SK-N-MC (cell line): ENCODE measurements around the gene ABTB2.
"Not testable (repeated sequence)": the region's sequence is repeated elsewhere in the genome, so short reads cannot be mapped to it uniquely, and the experiment has no call there.

Source experiments
- DNase-seq: peaks from one replicate; pipeline ENCODE4 v3.0.0-alpha.2; 2011; ENCODE audit warnings: low read depth, low spot score
- H3K27ac ChIP-seq: fragments of 200-600 bp; sonication (generic); 2 replicates; pipeline ENCODE4 v1.5.1; 2016; ENCODE audit warnings: mixed run types
- H3K36me3 ChIP-seq: fragments of 200-600 bp; sonication (generic); 2 replicates; pipeline ENCODE4 v1.6.1; 2017; ENCODE audit warnings: antibody characterized with exemption, low read length, mixed read lengths; ENCODE audit not compliant: insufficient read depth
- H3K4me3 ChIP-seq: fragments of 200-600 bp; sonication (generic); 2 replicates; pipeline ENCODE4 v1.5.1; 2016
- H3K9ac ChIP-seq: fragments of 200-600 bp; sonication (generic); 2 replicates; pipeline ENCODE4 v1.8.0; 2017; ENCODE audit warnings: mixed run types, mixed read lengths; ENCODE audit not compliant: insufficient read length
- H3K9me3 ChIP-seq: fragments of 200-600 bp; sonication (generic); 2 replicates; pipeline ENCODE4 v1.6.1; 2017; ENCODE audit warnings: low read depth, mild to moderate bottlenecking, antibody characterized with exemption, low read length, moderate library complexity, mixed read lengths
- EZH2 ChIP-seq: fragments of 200-600 bp; sonication (generic); IDR thresholded peaks from one replicate; pipeline ENCODE4 v1.6.1; 2017; ENCODE audit warnings: antibody characterized with exemption
- FOXP2 ChIP-seq: optimal IDR thresholded peaks from 2 replicates; pipeline ENCODE3; 2011; ENCODE audit warnings: mild to moderate bottlenecking, moderate library complexity; ENCODE audit not compliant: insufficient read depth; ENCODE audit errors: extremely low read length, control extremely low read depth
- POLR2AphosphoS5 ChIP-seq: IDR thresholded peaks from 2 replicates; pipeline ENCODE4 v1.6.1; 2012; ENCODE audit warnings: mild to moderate bottlenecking, low read depth, low read length, borderline replicate concordance

The ABTB2 gene

GRCh38 chr11:34226210-34226609, 131.6 kb downstream of the ABTB2 start:
- TF ChIP-seq EZH2 (no peak), POLR2AphosphoS5 (no peak), FOXP2 (no peak)
- H3K9me3 ChIP-seq = no peaks in the 10 kb centered on the region
- H3K9ac ChIP-seq = no peak overlapping the region
- no peak overlapping the region for H3K4me3 ChIP-seq
- H3K36me3 ChIP-seq = no peaks in the 10 kb centered on the region
- DNase-seq = no peak
- H3K27ac ChIP-seq = no peak overlapping the region

GRCh38 chr11:34225091-34225490, 132.7 kb downstream of the ABTB2 start:
- no peak overlapping the region for H3K9ac ChIP-seq
- DNase-seq = no peak
- TF ChIP-seq POLR2AphosphoS5 = no peak
- TF ChIP-seq FOXP2 = no peak
- TF ChIP-seq EZH2 = no peak
- no peaks in the 10 kb centered on the region for H3K36me3 ChIP-seq
- H3K27ac ChIP-seq = no peak overlapping the region
- no peaks in the 10 kb centered on the region for H3K9me3 ChIP-seq
- no peak overlapping the region for H3K4me3 ChIP-seq

- no peak for TF ChIP-seq FOXP2
- no peak for TF ChIP-seq POLR2AphosphoS5
- no peak for TF ChIP-seq EZH2
- no peak for DNase-seq
- no peak overlapping the region for H3K9ac ChIP-seq
- no peaks in the 10 kb centered on the region for H3K36me3 ChIP-seq
- no peak overlapping the region for H3K4me3 ChIP-seq
- no peaks in the 10 kb centered on the region for H3K9me3 ChIP-seq
- H3K27ac ChIP-seq = no peak overlapping the region
Measured at GRCh38 chr11:34224434-34224966, 133.3 kb downstream of the ABTB2 start.

- no peak for DNase-seq
- TF ChIP-seq POLR2AphosphoS5 (no peak), EZH2 (no peak), FOXP2 (no peak)
- no peak overlapping the region for H3K27ac ChIP-seq
- H3K36me3 ChIP-seq = no peaks in the 10 kb centered on the region
- no peak overlapping the region for H3K9ac ChIP-seq
- H3K9me3 ChIP-seq = no peaks in the 10 kb centered on the region
- H3K4me3 ChIP-seq = no peak overlapping the region
Measured at GRCh38 chr11:34223907-34224306, 133.9 kb downstream of the ABTB2 start.

GRCh38 chr11:34223021-34223813, 134.6 kb downstream of the ABTB2 start:
- no peaks in the 10 kb centered on the region for H3K9me3 ChIP-seq
- H3K36me3 ChIP-seq = no peaks in the 10 kb centered on the region
- DNase-seq = no peak
- H3K27ac ChIP-seq = no peak overlapping the region
- no peak overlapping the region for H3K9ac ChIP-seq
- TF ChIP-seq EZH2 = no peak
- TF ChIP-seq POLR2AphosphoS5 = no peak
- no peak for TF ChIP-seq FOXP2
- no peak overlapping the region for H3K4me3 ChIP-seq

GRCh38 chr11:34222030-34222429, 135.8 kb downstream of the ABTB2 start:
- no peaks in the 10 kb centered on the region for H3K36me3 ChIP-seq
- DNase-seq = no peak
- no peaks in the 10 kb centered on the region for H3K9me3 ChIP-seq
- H3K27ac ChIP-seq = no peak overlapping the region
- TF ChIP-seq FOXP2 (no peak), EZH2 (no peak), POLR2AphosphoS5 (no peak)
- H3K9ac ChIP-seq = no peak overlapping the region
- H3K4me3 ChIP-seq = no peak overlapping the region

GRCh38 chr11:34219941-34220370, 137.9 kb downstream of the ABTB2 start:
- DNase-seq = no peak
- H3K9me3 ChIP-seq = no peaks in the 10 kb centered on the region
- H3K9ac ChIP-seq = no peak overlapping the region
- H3K27ac ChIP-seq = no peak overlapping the region
- TF ChIP-seq FOXP2 (no peak), EZH2 (no peak), POLR2AphosphoS5 (no peak)
- H3K4me3 ChIP-seq = no peak overlapping the region
- no peaks in the 10 kb centered on the region for H3K36me3 ChIP-seq

GRCh38 chr11:34219279-34219678, 138.5 kb downstream of the ABTB2 start:
- Histone ChIP-seq H3K9me3 (no peaks in the 10 kb centered on the region), H3K27ac (no peak overlapping the region), H3K4me3 (no peak overlapping the region), H3K9ac (no peak overlapping the region), H3K36me3 (no peaks in the 10 kb centered on the region)
- TF ChIP-seq FOXP2 = no peak
- TF ChIP-seq EZH2 = no peak
- TF ChIP-seq POLR2AphosphoS5 = no peak
- no peak for DNase-seq

- not testable (repeated sequence) for H3K9ac ChIP-seq, H3K36me3 ChIP-seq, H3K9me3 ChIP-seq, H3K4me3 ChIP-seq, H3K27ac ChIP-seq, DNase-seq
Measured at GRCh38 chr11:34218756-34219155, 139.1 kb downstream of the ABTB2 start.
